Measurements from ENCODE around the gene ADGRL3. TPM values are rescaled to one million over a fixed set of nuclear protein-coding genes. Genes with fewer than 3 reads are reported as not detected.

Gene ADGRL3
- total and polyA plus RNA-seq, 2 donors: 3.1 to 70.1 TPM

DNA sequence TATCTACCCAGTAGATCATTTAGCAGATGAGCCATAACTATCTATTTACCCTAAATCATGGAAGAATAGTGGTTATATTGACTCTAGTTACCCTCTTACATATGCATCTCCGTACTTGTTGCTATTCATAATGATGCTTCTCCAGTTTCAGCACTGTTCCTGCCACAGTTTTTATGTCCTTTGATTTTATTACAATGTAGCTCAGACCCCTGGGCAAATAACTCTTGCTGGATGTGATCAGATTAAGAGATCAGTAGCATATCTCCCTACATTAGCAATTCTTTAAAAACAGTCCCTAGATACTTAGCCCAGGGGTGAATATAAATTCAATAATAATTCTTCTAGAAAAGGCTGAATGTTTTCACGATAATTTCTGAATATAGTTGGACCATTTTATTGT is 696.5 kb downstream of the ADGRL3 start:
- no peaks in the 10 kb centered on the region for H3K4me1 ChIP-seq (ENCODE audit: insufficient read depth)
- H3K27ac ChIP-seq (ENCODE audit: low read depth): no peak overlapping the region
- no peaks in the 10 kb centered on the region for H3K36me3 ChIP-seq (ENCODE audit: insufficient read depth)
- no peak overlapping the region for H3K4me3 ChIP-seq (ENCODE audit: low read depth, low read length)
- WGBS: 71% methylated on average over 2 of the region's 2 CpGs
- DNase-seq (ENCODE audit: extremely low spot score): no peak

DNA sequence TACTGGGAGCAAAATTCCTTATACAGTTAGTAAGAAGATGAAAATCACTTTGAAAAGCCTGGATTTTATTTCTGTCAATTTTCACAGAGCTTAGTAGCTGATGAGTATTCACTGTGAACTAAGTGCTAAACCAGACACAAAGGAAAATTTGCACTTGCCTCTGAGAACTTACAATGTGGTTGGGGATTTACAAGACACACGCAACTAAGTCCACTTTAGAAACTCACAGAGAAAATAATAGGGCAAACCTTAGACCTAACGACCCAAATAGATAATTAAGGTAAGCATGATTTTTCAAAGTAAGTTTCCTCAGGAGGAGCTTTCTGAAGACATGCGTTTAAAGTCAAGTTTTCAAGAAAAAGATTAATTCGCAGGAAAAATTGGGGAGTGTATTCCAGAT is 708.9 kb downstream of the ADGRL3 start:
- H3K36me3 ChIP-seq (ENCODE audit: insufficient read depth): no peaks in the 10 kb centered on the region
- DNase-seq (ENCODE audit: extremely low spot score): no peak
- no peak overlapping the region for H3K27ac ChIP-seq (ENCODE audit: low read depth)
- H3K4me1 ChIP-seq (ENCODE audit: insufficient read depth): no peaks in the 10 kb centered on the region
- no peak overlapping the region for H3K4me3 ChIP-seq (ENCODE audit: low read depth, low read length)
- WGBS: 86% methylated on average over 4 of the region's 4 CpGs

DNA sequence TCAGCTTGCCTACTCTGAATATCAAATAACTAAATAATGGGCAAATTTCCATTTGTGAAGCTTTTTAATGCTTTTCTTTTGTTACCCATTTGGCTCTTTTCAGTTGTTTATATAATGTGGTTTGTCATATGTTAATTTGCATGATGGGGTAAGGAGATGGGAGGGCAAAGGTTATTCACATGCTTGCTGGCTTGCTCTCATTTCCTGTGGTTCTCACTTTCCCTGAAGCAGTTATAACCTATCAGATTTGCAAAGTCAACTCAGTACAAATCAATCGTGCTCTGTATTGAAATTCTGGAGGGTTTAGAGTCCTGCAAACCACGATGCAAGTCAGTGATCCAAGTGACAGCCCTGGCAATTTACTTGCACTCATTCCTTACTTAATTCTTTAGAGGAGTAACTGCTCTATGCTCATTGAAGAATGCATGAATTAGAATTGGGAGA is 711.2 kb downstream of the ADGRL3 start:
- Histone ChIP-seq H3K36me3 (ENCODE audit: insufficient read depth) (no peaks in the 10 kb centered on the region), H3K27ac (ENCODE audit: low read depth) (no peak overlapping the region), H3K4me3 (ENCODE audit: low read depth, low read length) (no peak overlapping the region), H3K4me1 (ENCODE audit: insufficient read depth) (no peaks in the 10 kb centered on the region)
- no peak for DNase-seq (ENCODE audit: extremely low spot score)
- 40% methylated on average over 2 of the region's 2 CpGs for WGBS

DNA sequence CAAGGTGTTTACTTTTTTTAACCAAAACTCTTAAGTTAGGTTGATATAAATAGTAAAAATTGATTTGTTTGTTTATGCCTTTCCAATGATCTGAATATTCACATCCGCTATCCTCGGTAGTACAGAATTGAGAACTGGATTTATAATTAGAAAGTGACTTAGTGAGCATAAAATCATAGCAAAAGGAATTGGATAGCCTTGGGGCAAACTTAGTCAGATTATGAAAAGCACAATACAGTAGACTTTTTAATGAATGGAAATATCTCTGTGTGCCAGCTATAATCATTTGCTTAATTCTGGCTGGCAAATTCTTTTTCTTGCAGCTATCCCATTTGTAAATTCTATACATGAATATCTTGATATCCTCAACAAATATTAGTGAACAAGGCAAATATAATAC is 713.5 kb downstream of the ADGRL3 start:
- WGBS: 91% methylated on average over 2 of the region's 2 CpGs
- Histone ChIP-seq H3K4me3 (ENCODE audit: low read depth, low read length) (no peak overlapping the region), H3K36me3 (ENCODE audit: insufficient read depth) (no peaks in the 10 kb centered on the region), H3K27ac (ENCODE audit: low read depth) (no peak overlapping the region), H3K4me1 (ENCODE audit: insufficient read depth) (no peaks in the 10 kb centered on the region)
- DNase-seq (ENCODE audit: extremely low spot score): no peak

DNA sequence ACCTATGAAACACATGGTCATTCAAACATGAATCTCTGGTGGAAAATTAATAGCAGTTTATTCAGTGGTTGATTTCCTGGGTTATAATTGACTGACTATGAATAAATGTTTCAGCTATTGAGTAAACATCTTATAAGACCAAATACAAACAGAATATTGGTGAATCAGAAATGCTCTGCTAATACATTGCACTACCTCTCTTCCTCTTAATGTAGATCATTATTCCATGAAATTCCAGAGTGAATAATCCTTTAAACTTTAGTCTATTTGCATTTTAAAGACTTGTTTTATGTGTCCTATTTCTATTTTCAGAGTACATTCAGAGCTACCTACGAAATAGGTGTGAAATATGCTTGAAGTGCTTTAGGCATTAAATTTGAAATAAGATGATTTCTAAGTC is 715.4 kb downstream of the ADGRL3 start:
- H3K27ac ChIP-seq (ENCODE audit: low read depth): no peak overlapping the region
- 94% methylated on average over 1 of the region's 1 CpG for WGBS
- no peaks in the 10 kb centered on the region for H3K4me1 ChIP-seq (ENCODE audit: insufficient read depth)
- H3K4me3 ChIP-seq (ENCODE audit: low read depth, low read length): no peak overlapping the region
- no peak for DNase-seq (ENCODE audit: extremely low spot score)
- no peaks in the 10 kb centered on the region for H3K36me3 ChIP-seq (ENCODE audit: insufficient read depth)

DNA sequence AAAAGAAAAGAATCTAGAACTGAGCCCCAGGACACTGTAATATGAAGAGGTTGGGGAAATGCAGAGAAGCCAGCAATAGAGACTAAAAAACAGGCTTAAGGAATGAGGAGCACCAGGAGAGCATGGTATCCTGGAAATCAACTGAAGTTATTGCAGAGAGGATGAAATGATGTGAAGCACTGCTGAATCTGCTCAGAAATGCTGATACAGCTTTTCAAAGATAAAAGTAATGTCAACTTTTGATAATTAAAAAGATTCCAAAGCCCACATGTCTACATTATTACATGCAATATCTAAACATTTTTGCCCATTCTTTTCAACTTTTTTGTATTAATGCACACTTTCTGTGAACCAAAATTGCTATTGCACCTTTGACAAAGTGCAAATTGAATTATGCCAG is 718.4 kb downstream of the ADGRL3 start:
- Histone ChIP-seq H3K4me1 (ENCODE audit: insufficient read depth) (no peaks in the 10 kb centered on the region), H3K36me3 (ENCODE audit: insufficient read depth) (no peaks in the 10 kb centered on the region), H3K4me3 (ENCODE audit: low read depth, low read length) (no peak overlapping the region), H3K27ac (ENCODE audit: low read depth) (no peak overlapping the region)
- no peak for DNase-seq (ENCODE audit: extremely low spot score)

DNA sequence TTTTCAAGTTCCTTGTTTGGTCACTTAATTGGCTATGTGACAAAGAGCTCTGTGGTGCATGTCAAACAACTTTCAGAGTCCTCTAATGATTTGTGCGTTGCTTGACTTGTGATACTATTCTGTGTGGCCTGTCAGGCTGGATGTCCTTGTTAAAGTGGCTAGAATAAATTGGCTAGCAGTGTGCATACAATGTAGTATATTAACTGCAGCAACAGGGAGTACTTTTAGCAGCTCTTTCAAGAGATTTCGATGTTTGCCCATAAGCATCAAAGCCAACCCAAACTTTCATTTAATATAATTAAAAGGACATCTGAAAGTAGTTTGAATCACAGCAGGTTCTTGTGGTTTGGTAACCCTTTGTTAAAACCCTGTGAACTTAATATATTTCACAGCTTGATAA is 718.9 kb downstream of the ADGRL3 start:
- no peak overlapping the region for H3K4me3 ChIP-seq (ENCODE audit: low read depth, low read length)
- whole genome bisulfite sequencing: 81% methylated on average over 2 of the region's 2 CpGs
- no peak for DNase-seq (ENCODE audit: extremely low spot score)
- no peaks in the 10 kb centered on the region for H3K4me1 ChIP-seq (ENCODE audit: insufficient read depth)
- no peak overlapping the region for H3K27ac ChIP-seq (ENCODE audit: low read depth)
- H3K36me3 ChIP-seq (ENCODE audit: insufficient read depth): no peaks in the 10 kb centered on the region

DNA sequence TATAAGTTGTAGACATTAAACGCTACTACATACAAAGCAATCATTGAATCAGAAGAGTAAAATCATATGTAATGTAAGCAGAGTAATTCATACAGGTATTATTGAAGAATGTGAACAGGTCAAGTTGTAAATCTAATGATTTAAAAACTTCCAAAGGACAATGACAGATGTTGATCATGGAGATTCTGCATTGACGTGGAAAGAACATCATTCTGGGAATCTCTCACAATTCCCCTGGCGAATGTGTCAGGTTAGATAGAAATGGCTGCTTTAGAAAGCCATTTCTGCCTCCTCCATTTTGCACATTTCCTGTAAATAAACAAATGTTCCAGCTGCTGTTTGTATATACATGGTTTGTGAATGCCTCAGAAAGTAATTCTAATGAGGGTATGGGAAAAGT is 719.4 kb downstream of the ADGRL3 start:
- Histone ChIP-seq H3K4me1 (ENCODE audit: insufficient read depth) (no peaks in the 10 kb centered on the region), H3K36me3 (ENCODE audit: insufficient read depth) (no peaks in the 10 kb centered on the region), H3K4me3 (ENCODE audit: low read depth, low read length) (no peak overlapping the region), H3K27ac (ENCODE audit: low read depth) (no peak overlapping the region)
- DNase-seq (ENCODE audit: extremely low spot score): no peak
- 94% methylated on average over 3 of the region's 3 CpGs for WGBS

DNA sequence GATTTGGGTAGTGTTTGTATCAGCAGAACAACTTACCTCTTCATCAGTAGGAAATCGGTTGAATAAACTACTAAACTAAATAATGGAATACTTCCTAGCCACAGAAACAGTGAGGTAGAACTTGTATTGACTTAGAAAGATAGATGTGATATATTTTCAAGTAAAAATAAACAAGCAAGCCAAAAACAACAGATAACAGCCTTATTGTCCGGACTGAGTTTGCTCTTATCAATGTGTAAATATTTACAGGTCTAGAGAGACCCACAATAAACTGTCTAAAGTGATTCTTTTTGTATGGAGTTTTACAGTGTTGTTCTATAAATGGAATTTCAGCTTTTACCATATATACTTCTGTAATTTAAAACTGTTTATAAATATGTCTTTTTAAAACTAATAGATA is 721.8 kb downstream of the ADGRL3 start:
- no peaks in the 10 kb centered on the region for H3K36me3 ChIP-seq (ENCODE audit: insufficient read depth)
- DNase-seq (ENCODE audit: extremely low spot score): no peak

DNA sequence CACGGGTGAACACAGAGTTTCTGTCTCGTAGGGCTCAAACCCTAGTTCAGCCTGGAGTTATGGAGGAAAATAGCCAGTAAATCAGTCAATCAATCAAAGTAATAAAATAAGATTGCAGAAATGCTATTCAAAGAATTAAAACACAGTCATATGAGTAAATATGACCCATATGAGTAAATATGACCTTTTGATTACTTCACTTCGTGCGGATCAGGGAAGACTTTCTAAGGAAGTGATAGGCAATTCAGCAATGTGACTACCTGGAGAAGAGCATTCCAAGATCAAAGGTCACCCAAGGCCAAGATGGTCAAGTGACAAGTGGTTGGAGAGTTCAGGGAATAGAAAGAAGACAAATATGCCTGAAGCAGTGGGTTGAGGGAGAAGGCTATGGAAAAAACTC is 722.6 kb downstream of the ADGRL3 start:
- H3K27ac ChIP-seq (ENCODE audit: low read depth): no peak overlapping the region
- 80% methylated on average over 4 of the region's 4 CpGs for WGBS
- H3K4me3 ChIP-seq (ENCODE audit: low read depth, low read length): no peak overlapping the region
- no peaks in the 10 kb centered on the region for H3K36me3 ChIP-seq (ENCODE audit: insufficient read depth)
- H3K4me1 ChIP-seq (ENCODE audit: insufficient read depth): no peaks in the 10 kb centered on the region
- DNase-seq (ENCODE audit: extremely low spot score): no peak

More for the DNA sequence above, 721.8 kb downstream of the ADGRL3 start:
- Histone ChIP-seq H3K27ac (ENCODE audit: low read depth) (no peak overlapping the region), H3K4me3 (ENCODE audit: low read depth, low read length) (no peak overlapping the region), H3K4me1 (ENCODE audit: insufficient read depth) (no peaks in the 10 kb centered on the region)
- 50% methylated on average over 2 of the region's 2 CpGs for WGBS

DNA sequence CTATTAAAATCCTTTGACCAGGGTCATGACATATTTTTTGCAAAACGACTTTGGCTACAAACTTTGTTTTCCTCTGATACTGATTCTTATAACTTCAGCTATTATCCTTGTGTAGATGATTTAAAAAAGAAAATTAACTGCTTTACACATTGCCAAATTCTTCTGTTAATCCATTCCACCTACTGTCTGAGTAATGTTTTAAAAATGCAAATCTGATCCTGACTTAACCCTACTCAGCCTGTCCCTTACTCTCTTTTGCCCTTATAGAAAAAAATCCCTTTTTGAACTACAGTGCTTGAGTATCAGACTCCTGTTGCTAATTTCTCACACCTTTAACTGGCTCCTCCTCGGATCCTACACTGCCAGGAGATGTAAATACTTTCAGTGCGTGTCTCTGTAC is 723.1 kb downstream of the ADGRL3 start:
- Histone ChIP-seq H3K4me1 (ENCODE audit: insufficient read depth) (no peaks in the 10 kb centered on the region), H3K36me3 (ENCODE audit: insufficient read depth) (no peaks in the 10 kb centered on the region), H3K27ac (ENCODE audit: low read depth) (no peak overlapping the region), H3K4me3 (ENCODE audit: low read depth, low read length) (no peak overlapping the region)
- 56% methylated on average over 3 of the region's 3 CpGs for WGBS
- DNase-seq (ENCODE audit: extremely low spot score): no peak

DNA sequence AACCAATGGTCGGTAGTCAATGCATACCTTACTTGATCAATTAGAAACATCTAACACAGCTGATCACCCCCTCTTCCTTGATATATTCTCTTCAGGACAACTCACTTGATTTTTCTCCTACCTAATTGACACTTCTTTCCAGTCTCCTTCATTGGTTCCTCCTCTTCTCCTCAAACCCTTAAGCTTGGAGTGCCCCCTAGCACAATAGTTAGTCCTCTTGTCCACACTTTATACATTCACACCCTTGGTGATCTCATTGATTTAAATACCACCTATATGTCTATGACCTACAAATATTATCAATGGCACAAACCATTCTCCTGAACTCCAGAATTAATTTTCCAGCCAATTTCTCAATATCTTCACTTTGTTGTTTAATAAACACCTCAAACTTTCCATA is 724.0 kb downstream of the ADGRL3 start:
- DNase-seq (ENCODE audit: extremely low spot score): no peak
- 92% methylated on average over 1 of the region's 1 CpG for WGBS
- no peak overlapping the region for H3K4me3 ChIP-seq (ENCODE audit: low read depth, low read length)
- H3K27ac ChIP-seq (ENCODE audit: low read depth): no peak overlapping the region
- H3K4me1 ChIP-seq (ENCODE audit: insufficient read depth): no peaks in the 10 kb centered on the region
- H3K36me3 ChIP-seq (ENCODE audit: insufficient read depth): no peaks in the 10 kb centered on the region

DNA sequence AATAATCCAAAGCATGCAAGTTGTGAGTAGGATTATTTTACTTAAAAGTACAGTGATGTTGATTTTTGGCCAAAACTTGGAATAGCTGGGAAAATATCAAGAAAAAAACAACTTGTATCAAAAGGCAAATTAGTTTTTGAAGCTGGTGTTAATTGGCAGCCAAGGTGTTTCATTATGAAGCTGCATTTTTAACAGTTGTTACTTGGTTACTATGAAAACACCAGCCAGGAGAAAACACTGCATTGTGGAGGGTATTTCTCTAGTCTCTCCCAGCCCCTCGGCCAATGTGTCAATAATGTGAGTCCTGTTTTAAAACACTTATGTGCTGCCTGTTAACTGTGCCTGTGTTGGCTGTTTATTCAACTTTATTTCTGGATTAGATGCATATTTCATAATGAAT is 733.4 kb downstream of the ADGRL3 start:
- DNase-seq (ENCODE audit: extremely low spot score): no peak
- Histone ChIP-seq H3K36me3 (ENCODE audit: insufficient read depth) (no peaks in the 10 kb centered on the region), H3K4me3 (ENCODE audit: low read depth, low read length) (no peak overlapping the region), H3K27ac (ENCODE audit: low read depth) (no peak overlapping the region), H3K4me1 (ENCODE audit: insufficient read depth) (no peaks in the 10 kb centered on the region)
- 71% methylated on average over 1 of the region's 1 CpG for WGBS

DNA sequence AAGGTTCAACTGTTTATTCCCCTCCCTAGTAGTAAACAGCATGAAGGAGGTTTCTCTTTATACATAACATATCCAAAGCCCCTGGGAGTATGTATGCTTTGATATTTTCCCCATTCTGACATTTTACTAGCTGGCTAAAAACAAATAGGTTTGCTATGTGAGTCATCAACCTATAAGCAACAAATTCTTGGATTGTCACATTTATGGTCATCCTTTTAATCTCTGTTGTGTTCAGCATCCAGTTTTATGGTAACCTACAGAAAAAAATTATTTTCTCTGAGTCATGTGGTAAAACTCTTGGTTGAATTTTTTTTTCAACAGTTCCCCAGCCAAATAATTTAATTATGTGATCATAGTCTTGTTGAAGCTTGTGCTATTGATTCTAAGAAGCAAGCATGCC is 734.1 kb downstream of the ADGRL3 start:
- H3K4me3 ChIP-seq (ENCODE audit: low read depth, low read length): no peak overlapping the region
- DNase-seq (ENCODE audit: extremely low spot score): no peak
- H3K4me1 ChIP-seq (ENCODE audit: insufficient read depth): no peaks in the 10 kb centered on the region
- no peak overlapping the region for H3K27ac ChIP-seq (ENCODE audit: low read depth)
- H3K36me3 ChIP-seq (ENCODE audit: insufficient read depth): no peaks in the 10 kb centered on the region

DNA sequence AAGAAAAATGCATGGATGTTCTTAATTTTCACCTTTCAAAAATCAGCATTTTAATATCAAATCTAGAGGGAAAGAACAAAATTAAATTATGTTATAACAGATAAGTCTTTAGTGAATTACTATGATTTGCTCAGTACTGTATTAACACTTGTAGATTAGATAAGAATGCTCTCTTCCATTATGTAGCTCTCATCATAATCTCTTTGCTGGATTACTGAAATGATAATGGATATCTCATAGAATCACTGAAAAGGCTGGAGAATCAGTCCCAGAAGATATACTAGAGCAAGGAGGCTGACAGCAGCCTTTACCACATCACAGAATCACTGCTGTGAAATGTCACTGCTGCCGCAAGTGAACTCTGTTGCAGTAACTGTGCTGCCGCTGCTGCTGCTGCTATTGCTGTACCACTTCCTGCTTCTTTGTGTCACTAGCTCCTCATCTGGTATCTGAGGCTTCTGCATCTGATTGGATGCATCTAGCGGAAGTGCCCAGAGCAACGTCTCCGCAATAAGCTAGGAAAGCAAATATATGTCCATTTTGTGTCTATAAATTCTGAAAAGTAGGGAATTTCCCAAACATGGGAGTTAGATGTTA is 738.2 kb downstream of the ADGRL3 start:
- no peak for DNase-seq (ENCODE audit: extremely low spot score)
- 83% methylated on average over 5 of the region's 5 CpGs for WGBS

More for the DNA sequence above, 738.2 kb downstream of the ADGRL3 start:
- no peak overlapping the region for H3K27ac ChIP-seq (ENCODE audit: low read depth)
- no peaks in the 10 kb centered on the region for H3K4me1 ChIP-seq (ENCODE audit: insufficient read depth)
- H3K36me3 ChIP-seq (ENCODE audit: insufficient read depth): no peaks in the 10 kb centered on the region
- no peak overlapping the region for H3K4me3 ChIP-seq (ENCODE audit: low read depth, low read length)

All from urinary bladder (tissue), 4 donors.